Globus pallidus (tissue), 1 donor: ENCODE data around the gene DOCK1.
"Not testable (repeated sequence)": the region's sequence is repeated elsewhere in the genome, so short reads cannot be mapped to it uniquely, and the experiment has no call there.

Experiments
- DNase-seq: peaks from one replicate; pipeline ENCODE4 v3.0.0-alpha.2; 2015; ENCODE audit warnings: low spot score

The DOCK1 gene

GRCh38 chr10:126903656-126904360 is 1.4 kb upstream of the DOCK1 start:
- no peak for DNase-seq

DNA sequence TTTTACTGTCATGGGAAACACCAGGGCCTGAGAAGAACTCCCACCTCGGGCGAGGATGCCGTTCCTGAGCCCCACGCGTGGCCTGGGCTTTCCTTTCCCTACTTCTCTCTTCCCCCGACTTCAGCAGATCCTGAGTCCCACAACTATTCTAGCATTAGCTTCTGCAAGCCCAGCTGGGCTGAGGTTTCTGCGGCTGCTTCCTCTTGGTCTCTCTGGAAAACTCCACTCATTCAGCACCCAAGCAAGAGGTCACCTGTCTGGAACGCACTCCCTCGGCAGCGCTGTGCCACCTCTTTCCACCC is 761 bp upstream of the DOCK1 start:
- no peak for DNase-seq

DNA sequence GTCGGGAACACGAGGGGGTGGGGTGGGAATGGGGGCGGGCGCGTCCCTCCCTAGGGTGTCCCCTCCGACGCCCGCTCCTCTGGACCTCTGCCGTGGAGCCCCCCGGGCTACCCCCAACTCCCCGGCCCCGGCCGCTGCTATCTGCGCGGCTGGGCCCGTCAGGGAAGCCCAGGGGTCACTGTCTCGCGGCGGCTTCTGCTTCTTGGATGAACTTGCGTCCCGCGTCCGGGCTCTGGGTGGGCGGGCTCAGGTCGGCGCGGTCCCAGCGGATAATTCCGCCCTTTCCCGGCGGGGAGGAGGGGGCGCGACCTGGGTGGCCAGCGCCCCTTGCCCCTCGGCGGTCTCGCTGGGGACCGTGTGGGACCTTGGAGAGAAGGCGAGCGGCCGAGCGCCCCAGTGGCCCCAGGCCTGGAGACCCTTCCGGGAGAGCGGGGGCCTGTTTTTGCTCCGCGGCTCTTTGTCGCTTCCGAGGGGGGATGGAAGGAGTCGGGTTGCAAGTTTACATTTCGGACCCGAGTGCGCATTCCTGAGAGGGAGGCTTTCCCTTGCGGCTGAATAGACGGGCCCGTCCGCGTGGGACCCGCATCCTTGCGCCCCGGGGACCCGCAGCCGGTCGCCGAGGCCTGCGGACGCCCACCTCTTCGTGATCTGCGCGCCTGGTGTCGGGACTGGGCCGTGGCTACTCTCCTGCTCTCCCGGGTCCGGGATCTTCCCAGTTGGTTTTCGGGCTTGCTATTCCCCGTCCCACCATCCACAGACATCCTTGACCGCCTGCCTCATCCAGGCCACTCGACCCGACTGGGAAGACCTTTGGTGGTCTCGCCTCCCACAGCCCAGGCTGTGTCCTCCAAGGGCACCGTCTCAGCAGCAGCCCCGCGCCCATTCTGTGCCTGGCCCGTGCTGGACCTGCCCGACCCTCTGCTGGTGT is 812 bp downstream of the DOCK1 start:
- no peak for DNase-seq

GRCh38 chr10:126906704-126907422 is 1.6 kb downstream of the DOCK1 start:
- no peak for DNase-seq

DNA sequence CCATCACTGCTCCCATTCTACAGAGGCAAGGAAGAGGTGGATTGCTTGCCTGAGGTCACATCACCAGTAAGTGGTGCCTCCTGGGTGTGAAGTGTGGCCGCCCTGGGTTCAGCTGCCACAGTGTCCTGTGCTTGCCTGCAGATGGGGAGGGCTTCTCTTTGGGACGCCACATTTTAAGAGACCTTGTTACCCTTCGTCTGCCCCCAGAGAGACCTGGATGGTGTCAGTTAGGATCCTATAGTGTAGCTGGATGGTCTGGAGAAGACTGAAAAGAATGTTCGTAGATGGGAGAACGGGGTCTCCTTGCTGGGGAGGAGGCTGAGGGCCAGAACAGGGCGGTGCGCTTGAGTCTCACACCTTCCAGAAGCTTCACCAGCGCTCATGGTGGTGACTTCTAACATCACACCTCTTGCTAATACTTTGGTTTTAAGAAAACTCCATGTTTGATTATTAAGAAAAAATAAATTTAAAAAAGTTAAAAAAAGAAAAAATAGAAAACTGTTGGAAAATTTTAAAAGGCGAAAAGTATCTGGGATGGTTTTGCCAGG is 2.3 kb downstream of the DOCK1 start:
- no peak for DNase-seq

DNA sequence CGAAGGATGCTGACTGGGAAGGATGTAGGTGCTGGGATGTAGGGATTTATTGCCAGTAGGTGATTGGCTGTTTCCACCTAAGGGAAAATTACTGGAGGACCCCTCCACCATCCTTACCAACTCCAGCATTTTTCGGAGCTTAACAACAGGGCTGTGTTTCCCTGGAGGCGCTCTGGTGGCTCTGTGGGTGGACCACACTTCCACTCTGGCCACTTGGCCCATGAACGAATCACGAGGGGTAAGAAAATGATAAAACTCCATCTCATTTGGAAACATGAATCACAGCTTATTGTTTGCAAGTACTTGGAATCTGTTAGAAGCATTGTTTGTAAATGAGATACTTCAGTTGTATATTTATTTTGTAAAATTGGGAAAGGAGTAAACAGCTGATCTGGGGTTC is 3.0 kb downstream of the DOCK1 start:
- no peak for DNase-seq

GRCh38 chr10:126908729-126909128 is 3.5 kb downstream of the DOCK1 start:
- no peak for DNase-seq

GRCh38 chr10:126909147-126909546 is 3.9 kb downstream of the DOCK1 start:
- no peak for DNase-seq

- DNase-seq, result no peak
Observed at GRCh38 chr10:126910196-126910595, 5.0 kb downstream of the DOCK1 start.

GRCh38 chr10:126910798-126911197 is 5.6 kb downstream of the DOCK1 start:
- DNase-seq, result no peak

DNA sequence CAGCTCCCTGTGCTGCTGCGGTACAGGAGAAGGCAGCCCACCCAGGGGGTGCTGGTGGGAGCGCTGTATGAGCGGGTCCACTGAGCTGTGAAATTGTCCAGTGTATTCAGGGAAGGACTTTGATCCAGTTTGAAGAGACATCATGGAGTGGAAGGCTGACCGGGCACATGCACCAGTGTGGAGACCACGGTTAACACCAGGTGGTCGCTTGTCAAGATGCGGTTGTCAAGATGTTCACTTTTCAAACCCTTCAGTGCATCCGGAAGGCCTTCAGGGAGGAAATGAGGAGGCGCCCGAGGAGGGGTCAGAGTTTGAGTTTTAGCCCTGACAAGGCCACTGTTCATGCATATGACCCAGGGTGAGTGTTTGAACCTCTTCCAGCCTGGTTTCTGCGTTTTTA is 6.1 kb downstream of the DOCK1 start:
- DNase-seq, result no peak

DNA sequence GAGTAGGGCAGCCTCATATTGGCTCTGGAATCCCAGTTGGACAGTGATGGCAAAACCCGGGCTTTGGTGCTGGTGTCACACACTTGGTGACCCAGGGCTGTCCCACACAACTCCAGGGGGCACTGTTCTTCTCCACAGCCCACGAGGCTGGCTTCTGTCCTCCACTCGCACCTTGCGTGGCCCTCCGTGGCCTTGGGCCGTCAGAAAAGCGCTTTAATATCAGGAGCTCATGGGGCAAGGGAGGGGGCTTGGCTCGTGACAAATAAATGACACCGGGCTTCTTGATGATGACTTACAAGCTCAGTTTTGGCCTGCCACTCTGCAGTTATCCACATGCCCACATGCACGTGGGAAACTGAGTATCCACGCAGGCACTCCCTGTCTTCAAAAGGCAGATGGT is 8.1 kb downstream of the DOCK1 start:
- DNase-seq, result no peak

GRCh38 chr10:126914561-126914960 is 9.3 kb downstream of the DOCK1 start:
- no peak for DNase-seq

DNA sequence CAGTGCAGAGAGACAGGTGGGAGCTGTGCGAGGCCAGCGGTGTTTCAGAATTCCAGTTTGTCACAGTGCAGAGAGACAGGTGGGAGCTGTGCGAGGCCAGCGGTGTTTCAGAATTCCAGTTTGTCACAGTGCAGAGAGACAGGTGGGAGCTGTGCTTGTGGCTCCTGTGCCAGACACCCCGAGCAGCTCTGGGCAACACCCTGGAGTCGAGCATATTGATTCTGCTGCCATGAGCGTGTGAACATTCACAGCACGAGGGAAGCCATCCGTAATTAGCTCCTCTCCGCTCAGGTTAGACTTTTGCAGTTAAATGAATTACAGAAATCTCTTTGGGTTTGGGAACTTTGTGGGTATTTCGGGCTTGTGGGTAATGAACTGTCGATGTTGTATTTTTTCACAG is 11.7 kb downstream of the DOCK1 start:
- not testable (repeated sequence) for DNase-seq

DNA sequence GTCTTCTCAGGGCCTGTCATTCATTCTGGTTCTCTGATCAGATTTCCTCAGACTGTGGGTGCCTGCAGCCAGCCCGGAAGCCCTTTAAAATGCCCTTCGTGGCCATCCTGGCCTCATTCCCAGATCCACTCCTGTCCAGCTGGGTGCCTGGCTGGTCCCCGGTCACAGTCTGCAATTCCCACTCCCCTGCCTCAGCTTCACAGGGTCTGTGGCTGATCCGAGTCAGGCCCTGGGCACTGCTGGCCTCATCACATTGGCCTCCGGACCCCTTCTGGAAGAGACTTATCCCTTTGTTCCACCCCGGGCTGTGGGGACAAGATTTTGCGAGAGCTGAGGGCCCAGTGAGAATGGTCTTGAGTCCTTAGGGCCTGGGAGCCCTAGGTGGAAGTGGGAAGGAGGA is 12.1 kb downstream of the DOCK1 start:
- no peak for DNase-seq

GRCh38 chr10:126917975-126918908 is 13.0 kb downstream of the DOCK1 start:
- DNase-seq, result peak; percentile 68

- DNase-seq, result no peak
Observed at GRCh38 chr10:126919426-126919825, 14.2 kb downstream of the DOCK1 start.

- DNase-seq, result no peak
Observed at GRCh38 chr10:126921162-126921561, 15.9 kb downstream of the DOCK1 start.

DNA sequence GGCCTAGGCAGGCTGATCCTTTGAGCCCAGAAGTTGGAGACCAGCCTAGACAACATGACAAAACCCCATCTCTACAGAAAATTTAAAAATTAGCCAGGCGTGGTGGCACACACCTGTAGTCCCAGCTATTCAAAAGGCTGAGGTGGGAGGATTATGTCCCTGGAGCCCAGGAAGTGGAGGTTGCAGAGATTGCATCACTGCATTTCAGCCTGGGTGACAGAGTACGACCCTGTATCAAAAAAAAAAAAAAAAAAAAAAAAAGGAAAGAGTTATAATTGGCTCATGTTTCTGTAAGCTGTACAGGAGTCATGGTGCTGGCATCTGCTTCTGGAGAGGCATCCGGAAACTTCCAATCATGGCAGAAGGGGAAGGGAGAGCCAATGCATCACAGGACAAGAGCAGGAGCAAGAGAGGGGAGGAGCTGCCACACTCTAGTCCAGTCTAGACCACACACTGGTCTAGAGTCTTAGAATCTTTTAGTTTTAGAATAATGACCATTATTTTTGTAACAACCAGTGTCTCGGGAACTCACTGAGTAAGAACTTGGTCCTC is 16.8 kb downstream of the DOCK1 start:
- no peak for DNase-seq

DNA sequence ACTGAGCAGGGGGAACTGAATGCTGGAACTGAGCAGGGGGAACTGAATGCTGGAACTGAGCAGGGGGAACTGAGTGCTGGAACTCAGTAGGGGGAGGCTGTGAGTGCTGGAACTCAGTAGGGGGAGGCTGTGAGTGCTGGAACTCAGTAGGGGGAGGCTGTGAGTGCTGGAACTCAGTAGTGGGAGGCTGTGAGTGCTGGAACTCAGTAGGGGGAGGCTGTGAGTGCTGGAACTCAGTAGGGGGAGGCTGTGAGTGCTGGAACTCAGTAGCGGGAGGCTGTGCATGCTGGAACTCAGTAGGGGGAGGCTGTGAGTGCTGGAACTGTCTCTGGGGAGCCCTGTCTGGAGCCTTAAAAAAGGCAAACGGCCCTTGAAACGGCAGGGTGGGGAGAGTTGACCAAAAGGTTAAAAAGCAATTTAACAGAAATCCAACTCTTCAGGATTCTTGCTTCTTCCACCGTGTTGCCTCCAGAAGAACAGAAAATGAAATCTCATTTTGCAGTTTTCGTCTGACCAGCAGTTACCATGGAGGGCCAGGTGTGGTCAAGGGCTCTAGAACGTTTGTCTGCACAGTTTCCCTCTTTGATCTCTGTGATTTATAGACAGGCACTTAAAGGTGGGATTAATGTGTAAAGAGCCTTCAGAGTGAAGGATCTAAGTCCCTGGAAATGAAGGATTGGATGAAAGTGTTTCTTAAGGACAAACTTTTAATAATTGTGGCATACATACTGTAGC is 19.1 kb downstream of the DOCK1 start:
- no peak for DNase-seq
